HUES64 (cell line): ENCODE measurements around the gene VPS41.
A peak's percentile ranks its signal among the peaks of the same experiment; 100 is the strongest.

Experiments used
- H3K27ac ChIP-seq: 2 replicates; pipeline ENCODE4 v1.7.0; 2013; ENCODE audit warnings: low read depth, low read length, inconsistent platforms
- H3K27me3 ChIP-seq: 2 replicates; pipeline ENCODE4 v1.6.1; 2013; ENCODE audit warnings: mild to moderate bottlenecking, low read length; ENCODE audit not compliant: insufficient read depth
- H3K36me3 ChIP-seq: 2 replicates; pipeline ENCODE4 v1.6.1; 2013; ENCODE audit warnings: mild to moderate bottlenecking, low read length; ENCODE audit not compliant: insufficient read depth
- H3K4me1 ChIP-seq: 2 replicates; pipeline ENCODE4 v1.6.1; 2013; ENCODE audit warnings: mild to moderate bottlenecking, low read length, moderate library complexity; ENCODE audit not compliant: insufficient read depth
- H3K4me3 ChIP-seq: 2 replicates; pipeline ENCODE4 v1.5.1; 2013; ENCODE audit warnings: mild to moderate bottlenecking, low read length, moderate library complexity
- H3K9ac ChIP-seq: 2 replicates; pipeline ENCODE4 v1.6.1; 2013; ENCODE audit warnings: mild to moderate bottlenecking, low read depth, low read length
- H3K9me3 ChIP-seq: 2 replicates; pipeline ENCODE4 v1.6.1; 2013; ENCODE audit warnings: low read depth, low read length; ENCODE audit not compliant: insufficient read depth
- whole genome bisulfite sequencing: fragments of 150-250, 120-280 bp; methylation state at CpG from one replicate; pipeline ENCODE4 v1.1.7; 2013; ENCODE audit warnings: missing lambda C conversion rate; 5-methylcytosine and 5-hydroxymethylcytosine counted together

Gene VPS41

DNA sequence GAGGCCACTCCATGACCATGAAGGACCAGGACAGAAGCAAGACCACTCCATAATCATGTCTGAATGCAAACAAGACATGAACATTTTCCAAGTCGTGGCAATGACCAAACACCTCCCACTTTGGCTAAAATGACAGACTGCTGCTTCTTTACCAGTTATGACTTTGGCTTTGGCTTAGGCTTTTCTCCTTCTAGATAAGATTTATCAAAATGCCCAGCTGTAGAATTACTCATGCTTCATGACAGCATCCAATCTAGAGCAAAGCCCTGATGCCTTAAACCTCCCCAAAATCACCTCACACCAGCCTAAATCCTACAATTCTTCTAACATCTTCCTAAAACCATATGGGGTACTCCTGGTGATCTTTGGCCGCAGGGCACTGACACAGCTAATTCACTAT lies 102.1 kb downstream of the VPS41 start:
- Histone ChIP-seq H3K9ac (no peak overlapping the region), H3K36me3 (no peaks in the 10 kb centered on the region), H3K27ac (no peak overlapping the region), H3K27me3 (no peaks in the 10 kb centered on the region), H3K4me3 (no peak overlapping the region), H3K9me3 (no peaks in the 10 kb centered on the region), H3K4me1 (no peaks in the 10 kb centered on the region)
- 90% methylated on average over 2 of the region's 2 CpGs for WGBS

DNA sequence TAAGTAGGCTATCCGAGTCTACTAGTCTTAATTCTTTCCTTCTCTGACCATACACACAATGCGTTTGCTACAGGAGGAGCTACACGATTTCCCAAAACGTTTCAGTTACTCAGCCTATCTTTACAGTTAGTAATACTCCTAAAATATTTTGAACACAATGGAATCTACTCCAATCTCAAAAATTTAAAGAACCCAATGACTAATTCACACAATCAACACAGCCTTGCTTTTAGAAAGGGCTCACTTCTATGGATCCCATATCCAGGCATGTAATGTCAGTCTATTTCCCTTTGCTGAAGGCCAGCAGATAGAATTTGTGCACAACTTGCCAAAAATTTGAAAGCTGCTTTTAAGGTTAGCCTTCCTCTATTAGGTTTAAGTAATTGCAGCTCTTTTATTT lies 107.2 kb downstream of the VPS41 start:
- H3K27me3 ChIP-seq: no peaks in the 10 kb centered on the region
- WGBS: 81% methylated on average over 4 of the region's 4 CpGs
- no peaks in the 10 kb centered on the region for H3K36me3 ChIP-seq
- H3K27ac ChIP-seq: no peak overlapping the region
- H3K4me1 ChIP-seq: peaks cover 25% of the 10 kb centered on the region
- H3K9me3 ChIP-seq: no peaks in the 10 kb centered on the region
- H3K9ac ChIP-seq: no peak overlapping the region
- H3K4me3 ChIP-seq: no peak overlapping the region

DNA sequence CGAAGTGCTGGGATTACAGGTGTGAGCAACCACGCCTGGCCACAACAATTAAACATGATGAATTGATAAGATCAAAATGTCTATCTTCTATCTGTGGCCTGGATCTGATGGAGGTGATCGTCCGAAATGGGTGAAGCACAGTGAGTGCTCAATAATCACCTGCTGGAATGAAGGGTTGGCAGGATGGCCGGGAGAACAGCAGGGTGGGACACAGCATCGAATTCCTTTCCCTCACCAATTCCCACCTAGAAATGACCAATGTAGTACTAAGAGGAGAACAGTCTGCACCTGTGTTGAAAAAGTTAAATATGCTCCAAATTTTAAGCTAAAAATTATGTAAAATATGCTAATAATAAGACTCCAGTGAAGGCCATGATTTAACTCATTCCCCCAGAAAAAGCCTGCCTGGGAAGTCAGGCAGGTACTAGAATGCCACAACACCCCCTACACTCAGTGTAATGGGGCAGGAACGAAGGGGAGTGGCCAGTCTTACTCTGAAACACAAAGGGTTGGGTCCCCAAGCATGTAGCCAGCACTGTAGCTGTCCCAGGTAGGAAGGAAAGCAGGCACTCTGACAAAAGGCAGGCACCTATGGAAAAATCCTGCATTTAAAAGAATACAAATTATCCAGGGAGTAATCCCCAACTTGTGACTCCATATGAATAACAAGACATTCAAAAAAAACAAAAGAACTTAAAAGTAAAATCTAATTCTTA lies 110.3 kb downstream of the VPS41 start:
- Histone ChIP-seq H3K4me1 (peaks cover 25% of the 10 kb centered on the region), H3K36me3 (0 out of 2 replicates have a peak, but pooled peaks cover 10% of the 10 kb centered on the region), H3K9me3 (no peaks in the 10 kb centered on the region), H3K9ac (no peak overlapping the region), H3K27me3 (no peaks in the 10 kb centered on the region), H3K27ac (peak overlapping the region; percentile 64; the same call in 1 of the 2 replicates), H3K4me3 (no peak overlapping the region)
- 66% methylated on average over 5 of the region's 7 CpGs for WGBS

DNA sequence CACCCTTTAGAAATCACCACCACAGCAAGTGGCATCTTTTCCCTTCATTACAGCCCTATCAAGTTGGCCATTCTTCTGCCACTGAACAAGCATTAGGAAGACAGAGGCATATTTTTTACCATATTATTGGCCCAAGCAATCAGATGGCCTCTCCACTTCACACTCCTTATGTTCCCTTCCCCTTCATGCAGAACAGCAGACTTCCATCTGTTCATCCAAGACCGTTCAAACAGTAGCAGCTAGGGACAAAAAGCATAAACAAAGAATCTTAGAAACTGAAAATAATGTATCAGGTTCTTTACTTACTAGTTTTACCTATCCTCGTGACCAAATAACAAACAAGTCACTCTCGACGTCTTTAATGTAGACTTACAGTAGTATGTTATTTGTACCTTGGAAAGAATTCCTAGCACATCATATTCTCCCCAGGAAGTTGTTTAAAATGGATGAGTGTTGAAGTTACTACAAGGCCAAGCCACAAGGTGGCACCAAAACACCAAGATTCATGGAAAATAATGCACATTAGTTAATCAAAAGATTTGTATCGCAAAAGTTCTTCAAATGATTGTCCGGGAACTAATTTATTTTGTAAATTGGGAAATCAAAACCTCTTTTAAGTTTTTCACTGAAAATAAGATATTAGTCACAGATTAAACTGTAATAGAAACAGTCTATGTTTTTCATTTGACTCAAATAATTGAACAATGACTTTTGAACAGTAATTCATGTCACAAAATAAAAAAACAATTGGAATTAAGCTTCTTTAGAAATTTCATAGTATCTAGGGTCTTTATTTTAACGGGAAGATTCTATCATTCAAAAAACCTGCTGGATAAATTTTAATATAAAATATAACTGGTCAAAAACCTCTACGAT lies 112.1 kb downstream of the VPS41 start:
- no peaks in the 10 kb centered on the region for H3K27me3 ChIP-seq
- H3K27ac ChIP-seq: no peak overlapping the region
- WGBS: 60% methylated on average over 3 of the region's 8 CpGs
- no peak overlapping the region for H3K4me3 ChIP-seq
- no peaks in the 10 kb centered on the region for H3K9me3 ChIP-seq
- no peak overlapping the region for H3K9ac ChIP-seq
- peaks cover 25% of the 10 kb centered on the region for H3K4me1 ChIP-seq
- 0 out of 2 replicates have a peak, but pooled peaks cover 10% of the 10 kb centered on the region for H3K36me3 ChIP-seq

DNA sequence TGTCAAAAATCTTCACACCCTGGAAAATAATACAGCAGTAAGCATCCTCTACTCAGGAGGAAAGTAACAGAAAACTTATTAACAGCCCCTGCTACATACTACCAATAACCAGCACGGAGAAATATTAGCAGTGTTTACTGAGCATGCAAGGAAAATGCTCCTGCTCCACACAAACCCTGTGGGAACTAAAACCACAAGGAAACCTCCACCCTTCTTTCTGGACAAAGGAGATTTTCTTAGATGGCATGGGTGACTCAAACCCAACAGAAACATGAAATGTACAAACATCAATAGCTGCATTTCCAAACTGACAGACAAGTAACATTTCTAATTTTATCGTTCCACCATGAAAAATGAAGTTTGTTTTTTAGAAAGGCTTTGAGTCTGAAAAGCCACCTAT lies 113.4 kb downstream of the VPS41 start:
- Histone ChIP-seq H3K27me3 (no peaks in the 10 kb centered on the region), H3K36me3 (0 out of 2 replicates have a peak, but pooled peaks cover 10% of the 10 kb centered on the region), H3K9ac (no peak overlapping the region), H3K4me3 (no peak overlapping the region), H3K4me1 (peaks cover 25% of the 10 kb centered on the region), H3K9me3 (no peaks in the 10 kb centered on the region), H3K27ac (no peak overlapping the region)
- WGBS: 94% methylated on average over 2 of the region's 2 CpGs

DNA sequence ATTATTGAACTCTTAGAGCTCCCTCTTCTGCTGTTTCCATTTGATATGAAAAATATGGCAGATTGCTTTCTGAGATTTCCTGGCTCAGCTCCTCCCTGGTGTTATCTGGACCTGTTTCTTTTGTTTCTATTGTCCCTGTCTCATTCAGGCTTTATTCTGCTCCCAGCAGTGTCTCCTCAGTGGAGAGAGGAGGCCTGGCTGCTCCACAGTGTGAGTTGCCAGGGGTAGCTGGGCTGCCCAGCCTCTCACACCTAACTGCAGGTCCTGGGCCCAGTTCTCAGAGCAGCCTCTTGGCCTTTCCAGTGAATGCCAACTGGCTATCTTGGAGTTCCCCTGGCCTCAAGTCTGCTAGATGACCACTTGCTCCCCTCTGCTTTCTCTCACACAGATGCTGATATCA lies 127.0 kb downstream of the VPS41 start:
- no peaks in the 10 kb centered on the region for H3K9me3 ChIP-seq
- no peak overlapping the region for H3K4me3 ChIP-seq
- H3K36me3 ChIP-seq: no peaks in the 10 kb centered on the region
- H3K27ac ChIP-seq: peak overlapping the region; percentile 34; the same call in 1 of the 2 replicates
- H3K4me1 ChIP-seq: peaks cover 11% of the 10 kb centered on the region
- peak overlapping the region; percentile 45; the same call in 1 of the 2 replicates for H3K9ac ChIP-seq
- no peaks in the 10 kb centered on the region for H3K27me3 ChIP-seq

DNA sequence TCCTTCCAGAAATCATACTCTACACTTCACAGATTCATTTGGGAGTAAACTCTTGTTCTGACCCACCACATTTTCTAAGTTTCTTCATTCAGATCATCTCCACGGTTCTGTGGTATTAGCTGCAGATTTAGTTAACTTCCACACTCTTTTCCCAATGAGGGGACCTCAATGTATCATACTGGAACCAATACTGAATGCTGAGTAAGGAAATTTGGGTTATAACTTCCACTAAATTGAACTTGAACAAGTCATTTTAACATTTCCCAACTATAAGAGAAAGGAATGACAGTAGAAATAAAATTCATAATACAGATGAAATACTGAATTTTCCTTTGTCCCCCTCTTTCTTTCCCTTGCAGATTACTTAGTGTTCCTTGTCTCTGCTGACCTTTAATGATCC lies 131.4 kb downstream of the VPS41 start:
- H3K27ac ChIP-seq: no peak overlapping the region
- no peak overlapping the region for H3K9ac ChIP-seq
- H3K4me1 ChIP-seq: peaks cover 11% of the 10 kb centered on the region
- H3K27me3 ChIP-seq: no peaks in the 10 kb centered on the region
- no peak overlapping the region for H3K4me3 ChIP-seq
- WGBS: 56% methylated on average over 1 of the region's 1 CpG
- peaks cover 17% of the 10 kb centered on the region for H3K36me3 ChIP-seq
- H3K9me3 ChIP-seq: no peaks in the 10 kb centered on the region

DNA sequence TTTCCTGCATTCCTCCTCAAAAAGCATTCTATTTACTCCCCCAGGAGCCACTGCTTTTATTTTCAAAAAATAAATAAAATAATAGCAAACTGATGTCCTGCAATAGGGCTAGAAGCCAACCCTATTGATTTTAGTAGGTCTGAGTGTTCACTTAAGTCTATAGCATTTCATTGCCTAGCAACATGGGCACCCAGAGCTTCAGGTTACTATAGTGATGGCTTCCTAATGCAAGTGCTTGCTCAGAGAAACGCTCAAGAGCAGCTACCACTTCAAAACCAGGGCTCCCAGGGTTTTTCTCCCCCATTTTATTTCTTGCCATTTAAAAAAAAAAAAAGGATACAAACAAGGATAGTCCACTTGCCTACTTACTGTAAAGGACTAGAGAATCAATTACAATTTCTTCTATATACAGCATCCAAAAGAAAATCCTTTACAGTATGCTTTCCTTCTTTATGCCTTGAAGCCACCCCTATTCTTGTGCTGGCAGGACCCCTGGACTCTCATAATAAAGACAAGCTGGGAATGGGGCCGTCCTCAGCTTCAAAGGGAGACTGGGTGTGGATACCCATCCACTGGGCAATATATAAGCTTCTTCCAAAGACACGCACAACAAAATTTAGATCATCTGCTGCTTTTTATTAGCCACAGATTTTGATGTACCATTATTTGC lies 133.3 kb downstream of the VPS41 start:
- Histone ChIP-seq H3K4me1 (peaks cover 8% of the 10 kb centered on the region; the same call in 1 of the 2 replicates), H3K4me3 (no peak overlapping the region), H3K9me3 (no peaks in the 10 kb centered on the region), H3K9ac (no peak overlapping the region), H3K27me3 (no peaks in the 10 kb centered on the region), H3K27ac (no peak overlapping the region), H3K36me3 (peaks cover 23% of the 10 kb centered on the region)
- WGBS: 72% methylated on average over 3 of the region's 3 CpGs

DNA sequence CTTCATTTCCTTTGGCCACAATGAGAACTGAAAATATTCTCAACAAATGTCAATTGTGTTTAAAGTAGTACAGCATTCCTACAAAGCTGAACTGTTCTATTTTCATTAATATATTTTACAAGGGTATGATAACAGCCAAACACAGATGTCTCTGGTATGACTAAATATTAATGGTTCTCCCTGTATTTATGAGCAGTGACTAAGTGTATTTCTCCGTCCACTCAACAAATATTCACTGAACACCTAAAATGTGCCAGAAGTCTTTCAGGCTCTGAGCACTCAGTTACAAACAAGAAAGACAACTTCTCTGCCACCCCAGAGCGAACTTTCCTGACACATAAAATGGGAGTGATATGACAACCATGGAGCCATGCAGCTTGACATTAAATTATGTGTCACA lies 135.6 kb downstream of the VPS41 start:
- H3K4me1 ChIP-seq: peaks cover 8% of the 10 kb centered on the region; the same call in 1 of the 2 replicates
- H3K9me3 ChIP-seq: no peaks in the 10 kb centered on the region
- H3K27ac ChIP-seq: no peak overlapping the region
- no peak overlapping the region for H3K4me3 ChIP-seq
- 45% methylated on average over 2 of the region's 2 CpGs for WGBS
- peaks cover 28% of the 10 kb centered on the region for H3K36me3 ChIP-seq
- H3K9ac ChIP-seq: no peak overlapping the region
- H3K27me3 ChIP-seq: no peaks in the 10 kb centered on the region

DNA sequence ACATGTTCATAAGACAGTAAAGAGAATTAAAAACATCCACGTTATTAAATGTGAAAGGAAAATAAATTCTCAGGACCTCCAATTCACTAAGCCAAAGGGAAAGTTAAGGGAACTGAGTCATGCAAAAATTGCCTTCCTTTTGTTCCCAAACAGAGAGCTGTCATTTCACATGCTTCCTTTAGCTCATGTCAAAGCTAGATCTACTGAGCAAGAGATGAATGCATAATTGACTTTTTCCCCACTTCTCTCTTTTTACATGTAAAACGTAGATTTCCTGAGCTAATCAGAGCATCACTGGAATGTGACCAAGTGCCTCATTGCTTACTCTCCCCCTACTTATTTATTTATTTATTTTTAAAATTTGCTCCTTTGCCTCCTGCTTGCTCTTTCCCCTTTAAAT lies 148.8 kb downstream of the VPS41 start:
- H3K4me1 ChIP-seq: 0 out of 2 replicates have a peak, but pooled peaks cover 9% of the 10 kb centered on the region
- 71% methylated on average over 2 of the region's 2 CpGs for WGBS
- no peak overlapping the region for H3K9ac ChIP-seq
- peaks cover 38% of the 10 kb centered on the region for H3K36me3 ChIP-seq
- no peak overlapping the region for H3K27ac ChIP-seq
- H3K4me3 ChIP-seq: no peak overlapping the region
- no peaks in the 10 kb centered on the region for H3K9me3 ChIP-seq
- no peaks in the 10 kb centered on the region for H3K27me3 ChIP-seq

DNA sequence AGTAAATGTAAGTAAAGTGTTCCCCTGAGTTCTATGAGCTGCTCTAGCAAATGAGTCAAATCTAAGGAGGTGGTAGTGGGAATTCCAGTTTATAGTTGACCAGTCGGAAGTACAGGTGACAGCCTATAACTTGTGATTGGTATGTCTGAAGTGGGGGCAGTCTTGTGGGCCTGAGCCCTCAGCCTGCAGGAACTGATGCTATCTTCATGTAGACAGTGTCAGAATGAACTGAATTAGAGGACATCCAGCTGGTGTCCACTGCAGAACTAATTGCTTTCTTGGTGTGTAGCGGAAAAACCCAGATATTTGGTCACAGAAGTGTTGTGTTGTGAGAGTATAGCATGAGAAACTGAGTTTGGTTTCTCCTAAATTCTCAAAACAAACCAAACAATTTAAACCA lies 150.0 kb downstream of the VPS41 start:
- WGBS: 95% methylated on average over 2 of the region's 2 CpGs
- Histone ChIP-seq H3K4me3 (no peak overlapping the region), H3K4me1 (0 out of 2 replicates have a peak, but pooled peaks cover 9% of the 10 kb centered on the region), H3K27me3 (no peaks in the 10 kb centered on the region), H3K9me3 (no peaks in the 10 kb centered on the region), H3K27ac (no peak overlapping the region), H3K9ac (no peak overlapping the region), H3K36me3 (peaks cover 37% of the 10 kb centered on the region)
